K562 (cell line): ENCODE results near the gene BRMS1. TPM values are rescaled to one million over a fixed set of nuclear protein-coding genes. Genes with fewer than 3 reads are reported as not detected.

ENCODE experiments used
- ATAC-seq: fragments of 200-7000 bp; cut with Tn5 transposase; 3 replicates; pipeline ENCODE4 v1.9.1; 2020; ENCODE audit warnings: moderate library complexity
- BruUV-seq: library from RNA; stranded (reverse); fragments of 400-500 nt; replicated peaks from 2 replicates; lab custom pipeline; 2021; lab: Mats Ljungman, UMichigan
- CTCF ChIA-PET: fragments of 300-600 bp; formaldehyde crosslinking; extraction: SDS; loops from one replicate; lab custom pipeline; 2021; ENCODE audit warnings: low intra/inter-chr PET ratio; lab: Yijun Ruan, JAX
- POLR2A ChIA-PET: fragments of 300-600, 350-650 bp; sonication (Branson Sonifier 250); formaldehyde crosslinking; extraction: SDS; loops from one replicate; lab custom pipeline; 2021; ENCODE audit warnings: antibody characterized with exemption, inconsistent platforms; lab: Yijun Ruan, JAX
- DNase-seq, 4 experiments: peaks; one replicate each; pipeline versions ENCODE4 v3.0.0 to v3.0.0-alpha.2; 2011 to 2018; ENCODE audit warnings: low spot score in 3 of 4, mixed read lengths in 3 of 4; ENCODE audit errors: extremely low read depth in 1 of 4
- FAIRE-seq: peaks from 2 replicates; lab custom pipeline; 2011; peaks lifted over from hg19 to GRCh38; lab: Jason Lieb, UNC
- H2AFZ ChIP-seq: 2 replicates; pipeline ENCODE4 v1.6.0; 2011; ENCODE audit warnings: low read depth, low read length, control low read depth, inconsistent platforms
- H3K27ac ChIP-seq: fragments of 200-600 bp; 3 replicates; pipeline ENCODE4 v1.8.0; 2011; ENCODE audit warnings: low read depth, mild to moderate bottlenecking, control low read depth, inconsistent platforms, low read length, moderate library complexity, mixed read lengths; ENCODE audit errors: extremely low read depth
- H3K27me3 ChIP-seq, 2 experiments: fragments of 300-600 bp in 1 of 2; 2 replicates in 1 of 2; 3 replicates in 1 of 2; pipeline versions ENCODE4 v1.6.0 to v1.8.0; 2011; ENCODE audit warnings: inconsistent platforms in 2 of 2, low read length in 2 of 2, mild to moderate bottlenecking in 1 of 2, mixed read lengths in 1 of 2, moderate library complexity in 1 of 2; ENCODE audit not compliant: control insufficient read depth in 2 of 2, insufficient read depth in 2 of 2
- H3K36me3 ChIP-seq: fragments of 300-600 bp; 3 replicates; pipeline ENCODE4 v1.8.0; 2011; ENCODE audit warnings: mild to moderate bottlenecking, low read length, inconsistent platforms; ENCODE audit not compliant: control insufficient read depth, insufficient read depth
- H3K4me1 ChIP-seq, 2 experiments: fragments of 200-600 bp in 1 of 2; replicated peaks in 1 of 2; 2 replicates in 1 of 2; 3 replicates in 1 of 2; pipeline versions ENCODE4 v1.5.1 to v1.8.0; 2011; ENCODE audit warnings: inconsistent platforms in 2 of 2, low read length in 2 of 2, mild to moderate bottlenecking in 1 of 2, mixed read lengths in 1 of 2, moderate library complexity in 1 of 2; ENCODE audit not compliant: control insufficient read depth in 2 of 2, insufficient read depth in 2 of 2
- H3K4me2 ChIP-seq: 2 replicates; pipeline ENCODE4 v1.6.1; 2011; ENCODE audit warnings: low read length, control low read depth, inconsistent platforms, mixed read lengths; ENCODE audit not compliant: insufficient read depth
- H3K4me3 ChIP-seq: fragments of 200-600 bp; sonication (generic), shearing (Covaris generic); 2 replicates; pipeline ENCODE4 v1.5.1; 2016; ENCODE audit warnings: control low read depth, inconsistent platforms
- H3K79me2 ChIP-seq: fragments of 200-600 bp; 3 replicates; pipeline ENCODE4 v1.8.0; 2011; ENCODE audit warnings: low read length, inconsistent platforms; ENCODE audit not compliant: control insufficient read depth, insufficient read depth
- H3K9ac ChIP-seq, 2 experiments: 2 replicates each; pipeline versions ENCODE4 v1.6.0 to v1.6.1; 2011; ENCODE audit warnings: low read depth in 2 of 2, low read length in 2 of 2, control low read depth in 1 of 2, inconsistent platforms in 1 of 2, mild to moderate bottlenecking in 1 of 2, mixed read lengths in 1 of 2; ENCODE audit not compliant: insufficient read depth in 1 of 2
- H3K9me1 ChIP-seq: one replicate; pipeline ENCODE4 v1.6.0; 2011; ENCODE audit warnings: inconsistent platforms, mild to moderate bottlenecking, low read length, moderate library complexity; ENCODE audit not compliant: control insufficient read depth, insufficient read depth
- H3K9me3 ChIP-seq: replicated peaks from 2 replicates; pipeline ENCODE4 v1.5.1; 2011; ENCODE audit warnings: low read depth, low read length, inconsistent platforms; ENCODE audit not compliant: control insufficient read depth, insufficient read depth
- H4K20me1 ChIP-seq: replicated peaks from 2 replicates; pipeline ENCODE4 v1.6.1; 2011; ENCODE audit warnings: low read length, inconsistent platforms, mixed read lengths; ENCODE audit not compliant: control insufficient read depth, insufficient read depth
- ATF7 ChIP-seq: fragments of 450-650 bp; IDR thresholded peaks from 2 replicates; pipeline ENCODE4 v1.7.1; 2014; ENCODE audit warnings: mild to moderate bottlenecking, moderate library complexity
- CBX2 ChIP-seq: fragments of 200-600 bp; sonication (generic); IDR thresholded peaks from one replicate; pipeline ENCODE4 v1.6.1; 2012; ENCODE audit warnings: mild to moderate bottlenecking, low read length, inconsistent platforms; ENCODE audit not compliant: insufficient read depth, poor library complexity, severe bottlenecking
- MYBL2 ChIP-seq, 2 experiments: fragments of 450-650 bp in 1 of 2; sonication (generic) in 1 of 2; formaldehyde crosslinking in 1 of 2; IDR thresholded peaks; 2 replicates each; pipeline versions ENCODE4 v1.6.1 to v1.8.1; 2017 to 2022; ENCODE audit warnings: borderline replicate concordance in 1 of 2, inconsistent platforms in 1 of 2, low read depth in 1 of 2, mild to moderate bottlenecking in 1 of 2, missing genetic modification reagents in 1 of 2, moderate library complexity in 1 of 2
- SAFB2 ChIP-seq: fragments of 200-400 bp; formaldehyde crosslinking; IDR thresholded peaks from 2 replicates; pipeline ENCODE4 v1.6.1; 2018; ENCODE audit warnings: borderline replicate concordance, low read length, low read depth, moderate library complexity; ENCODE audit not compliant: severe bottlenecking
- WGBS: fragments of 100-300 bp; shearing (Covaris generic); methylation state at CpG from one replicate; pipeline ENCODE4 v1.1.6; 2016; ENCODE audit warnings: low coverage, mixed read lengths; ENCODE audit not compliant: insufficient coverage; ENCODE audit errors: missing lambda C conversion rate; 5-methylcytosine and 5-hydroxymethylcytosine counted together
- in situ Hi-C: fragments of 300-500 bp; cut with MboI; formaldehyde crosslinking; loops from 4 replicates; pipeline ENCODE4 v1.15.0; 2018; ENCODE audit warnings: inconsistent platforms, mixed read lengths
- intact Hi-C: fragments of 100-400 bp; cut with micrococcal nuclease; formaldehyde crosslinking; loops from 2 replicates; pipeline ENCODE4 v1.14.2; 2022
- polyA plus RNA-seq, 8 experiments: library from polyadenylated mRNA; depleted of rRNA in 4 of 8; stranded (reverse) in 5 of 8; unstranded in 3 of 8; fragments of >200 nt; fragmentation: Nextera tagmentation in 2 of 8; fragmentation: Illumina TruSeq in 1 of 8; extraction: Ambion mirVana in 2 of 8; extraction: Trizol in 1 of 8; gene quantifications; 2 replicates each; pipeline versions ENCODE4 v1.2.1 to v1.2.3, GENCODE V29; 2011 to 2014; ENCODE audit warnings: inconsistent platforms in 1 of 8, missing spikeins in 1 of 8
- total RNA-seq, 7 experiments: library from RNA; depleted of rRNA in 6 of 7; stranded (reverse); fragments of >200 nt in 6 of 7; fragmentation: Illumina TruSeq in 2 of 7; extraction: Trizol in 2 of 7; gene quantifications; 2 replicates each; pipeline versions ENCODE4 v1.2.1 to v1.2.3, GENCODE V29; 2011 to 2021; ENCODE audit warnings: low replicate concordance in 1 of 7
- TF ChIP-seq, protein P1 (sequence below): fragments of 450-650 bp; IDR thresholded peaks from 2 replicates; pipeline ENCODE4 v1.6.1; 2016
- TF ChIP-seq, protein P2 (sequence below): fragments of 450-650 bp; IDR thresholded peaks from 2 replicates; pipeline ENCODE4 v1.6.1; 2016; ENCODE audit warnings: low read depth, mild to moderate bottlenecking, moderate library complexity

The BRMS1 gene
- total and polyA plus RNA-seq, 9 of the 15 experiments (the other 6 are each of a cell fraction or from before 2014, with no cell fraction given): 2.2 to 78.8 (median 33.4) TPM

DNA sequence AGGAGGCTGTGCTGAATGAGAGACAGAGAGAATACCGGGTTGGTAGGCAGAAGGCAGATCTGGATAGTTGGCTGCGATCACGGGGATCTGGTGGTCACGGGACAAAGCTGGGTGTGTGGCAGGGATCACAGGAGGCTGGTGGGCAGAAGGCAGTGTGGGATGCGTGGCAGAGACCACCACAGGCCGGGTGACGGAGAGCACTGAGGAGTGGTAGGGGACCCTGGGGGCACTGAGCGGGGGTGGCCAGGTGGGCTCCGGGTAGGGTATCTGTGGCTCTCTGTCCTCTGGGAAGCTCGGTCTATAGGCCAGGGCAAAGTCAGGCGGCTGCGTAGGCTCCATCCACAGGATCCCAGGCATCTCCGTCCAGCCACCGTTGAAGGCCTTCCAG is 29.4 kb downstream of the BRMS1 start:
- no peak for DNase-seq
- intact Hi-C loops: no loop called here
- Histone ChIP-seq H3K4me2 (no peak overlapping the region), H3K27me3 (no peaks in the 10 kb centered on the region), H3K9ac (peak overlapping the region in 1 of 2 experiments; percentile 50; a peak in 2 of 4 replicates), H2AFZ (no peak overlapping the region), H3K79me2 (no peaks in the 10 kb centered on the region), H3K9me3 (no peaks in the 10 kb centered on the region), H3K36me3 (no peaks in the 10 kb centered on the region), H4K20me1 (no peaks in the 10 kb centered on the region), H3K4me3 (no peak overlapping the region), H3K27ac (no peak overlapping the region), H3K9me1 (no peaks in the 10 kb centered on the region), H3K4me1 (peaks cover 9 to 66% of the 10 kb centered on the region in 2 experiments)
- no peak for FAIRE-seq
- ChIA-PET POLR2A (interaction anchor here (0.5 to 0.9 kb wide), 4 partner anchors 11 to 45 kb away, joined by 3 to 6 read pairs (median 3); partner anchors contain the start of gene YIF1A), CTCF (no interaction called here)
- BruUV-seq: no TSS peak
- ATAC-seq: no peak
- 40% methylated on average over 11 of the region's 14 CpGs for WGBS
- in situ Hi-C loops: no loop called here
- TF ChIP-seq CBX2 (no peak), SAFB2 (no peak), MYBL2 (IDR thresholded peaks at IDR 0.05; ENCODE audit: low read depth) (no peak), MYBL2 (CRISPR knock-in tag; IDR thresholded peaks at IDR 0.05; ENCODE audit: borderline replicate concordance) (no peak), ATF7 (no peak)
- TF ChIP-seq, protein P1, sequence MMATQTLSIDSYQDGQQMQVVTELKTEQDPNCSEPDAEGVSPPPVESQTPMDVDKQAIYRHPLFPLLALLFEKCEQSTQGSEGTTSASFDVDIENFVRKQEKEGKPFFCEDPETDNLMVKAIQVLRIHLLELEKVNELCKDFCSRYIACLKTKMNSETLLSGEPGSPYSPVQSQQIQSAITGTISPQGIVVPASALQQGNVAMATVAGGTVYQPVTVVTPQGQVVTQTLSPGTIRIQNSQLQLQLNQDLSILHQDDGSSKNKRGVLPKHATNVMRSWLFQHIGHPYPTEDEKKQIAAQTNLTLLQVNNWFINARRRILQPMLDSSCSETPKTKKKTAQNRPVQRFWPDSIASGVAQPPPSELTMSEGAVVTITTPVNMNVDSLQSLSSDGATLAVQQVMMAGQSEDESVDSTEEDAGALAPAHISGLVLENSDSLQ: no peak
- TF ChIP-seq, protein P2, sequence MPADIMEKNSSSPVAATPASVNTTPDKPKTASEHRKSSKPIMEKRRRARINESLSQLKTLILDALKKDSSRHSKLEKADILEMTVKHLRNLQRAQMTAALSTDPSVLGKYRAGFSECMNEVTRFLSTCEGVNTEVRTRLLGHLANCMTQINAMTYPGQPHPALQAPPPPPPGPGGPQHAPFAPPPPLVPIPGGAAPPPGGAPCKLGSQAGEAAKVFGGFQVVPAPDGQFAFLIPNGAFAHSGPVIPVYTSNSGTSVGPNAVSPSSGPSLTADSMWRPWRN: no peak
